Stimulated activated CD8-positive, alpha-beta memory T cell treated with anti-CD3 and anti-CD28 coated beads, Interleukin-12 subunit alpha, Interleukin-12 subunit beta, amount 100 ng/mL, for 24 hours (primary cell): ENCODE data around the gene CNOT4.
"Not testable (repeated sequence)": the region's sequence is repeated elsewhere in the genome, so short reads cannot be mapped to it uniquely, and the experiment has no call there.

ENCODE experiments used
- DNase-seq: peaks from one replicate; pipeline ENCODE4 v3.0.0-alpha.2; 2020; ENCODE audit errors: extremely low read depth

CNOT4 gene

GRCh38 chr7:135459076-135459475, 50.8 kb downstream of the CNOT4 start:
- no peak for DNase-seq

GRCh38 chr7:135454060-135454459, 55.8 kb downstream of the CNOT4 start:
- no peak for DNase-seq

DNA sequence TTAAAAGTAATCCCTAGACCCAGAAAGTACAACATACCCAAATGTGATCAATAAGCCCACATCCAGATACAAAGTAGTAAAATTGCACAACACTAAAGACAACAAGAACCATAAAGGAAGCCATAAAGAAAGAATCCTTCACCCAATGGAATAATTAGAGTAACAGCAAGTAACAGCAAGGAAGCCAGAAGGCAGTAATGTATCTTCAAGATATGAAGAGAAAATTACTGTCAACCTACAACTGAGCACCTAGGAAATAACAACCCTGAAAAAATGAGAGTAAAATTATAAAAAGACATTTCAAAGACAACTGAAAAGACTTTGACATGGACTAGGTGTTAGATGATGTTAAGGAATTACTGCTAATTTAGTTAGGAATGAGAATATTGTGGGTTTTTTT, 60.5 kb downstream of the CNOT4 start:
- DNase-seq, result no peak

DNA sequence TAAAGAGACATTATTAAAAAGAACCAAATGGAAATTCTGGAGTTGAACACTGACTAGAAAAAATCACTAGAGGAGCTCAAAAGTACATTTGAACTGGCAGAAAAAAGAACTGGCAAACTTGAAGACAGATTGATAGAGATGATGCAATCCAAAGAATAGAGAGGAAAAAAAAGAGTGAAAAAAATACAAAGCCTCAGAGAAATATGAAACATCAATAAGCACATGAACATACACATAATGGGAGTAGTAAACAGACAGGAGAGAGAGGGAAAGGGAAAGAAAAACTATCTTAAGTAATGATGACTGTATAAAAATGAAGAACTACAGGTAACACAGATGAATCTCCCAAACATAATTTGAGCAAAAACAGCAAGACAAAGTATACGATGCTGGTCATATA, 61.1 kb downstream of the CNOT4 start:
- no peak for DNase-seq

GRCh38 chr7:135447748-135448147, 62.2 kb downstream of the CNOT4 start:
- no peak for DNase-seq

GRCh38 chr7:135445690-135446089, 64.2 kb downstream of the CNOT4 start:
- no peak for DNase-seq

DNA sequence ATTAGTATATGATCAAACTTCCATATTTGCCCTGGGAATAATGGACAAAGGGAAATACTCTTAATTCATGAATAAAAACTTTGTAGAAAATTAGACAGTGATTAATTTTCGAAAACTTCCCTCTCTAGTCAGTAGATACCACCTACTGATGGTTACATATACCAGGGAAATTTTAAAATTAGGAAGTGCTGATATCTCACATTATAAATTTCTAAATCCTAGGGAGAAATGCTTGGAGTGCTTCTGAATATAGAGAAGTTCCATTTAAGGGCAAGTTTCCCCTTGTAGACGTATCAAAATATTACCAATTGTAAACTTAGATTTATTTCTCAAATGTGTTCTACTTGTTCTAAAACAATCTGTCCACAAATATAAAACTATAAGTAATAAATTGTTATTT, 64.6 kb downstream of the CNOT4 start:
- DNase-seq, result not testable (repeated sequence)

DNA sequence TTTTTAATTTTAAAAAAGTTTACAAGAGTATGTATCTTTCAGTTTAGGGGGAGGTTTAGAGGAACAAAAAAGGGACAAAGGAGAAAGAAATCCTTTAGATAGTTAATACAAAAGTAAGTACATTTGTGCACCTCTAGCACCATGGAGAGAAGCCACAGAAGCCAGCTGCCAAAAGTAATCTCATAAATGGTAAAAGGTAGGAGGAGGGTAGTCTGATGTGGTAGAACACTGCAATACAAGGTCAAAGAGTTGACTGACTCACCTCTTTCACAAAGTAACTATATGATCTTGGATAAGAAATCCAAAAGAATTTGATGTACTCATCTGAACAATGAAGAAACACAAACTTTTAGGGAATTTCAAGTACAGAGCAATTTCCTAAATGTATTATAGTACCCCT, 68.1 kb downstream of the CNOT4 start:
- DNase-seq, result no peak

- no peak for DNase-seq
These were observed 75.9 kb downstream of the CNOT4 start for GRCh38 chr7:135434047-135434446.

DNA sequence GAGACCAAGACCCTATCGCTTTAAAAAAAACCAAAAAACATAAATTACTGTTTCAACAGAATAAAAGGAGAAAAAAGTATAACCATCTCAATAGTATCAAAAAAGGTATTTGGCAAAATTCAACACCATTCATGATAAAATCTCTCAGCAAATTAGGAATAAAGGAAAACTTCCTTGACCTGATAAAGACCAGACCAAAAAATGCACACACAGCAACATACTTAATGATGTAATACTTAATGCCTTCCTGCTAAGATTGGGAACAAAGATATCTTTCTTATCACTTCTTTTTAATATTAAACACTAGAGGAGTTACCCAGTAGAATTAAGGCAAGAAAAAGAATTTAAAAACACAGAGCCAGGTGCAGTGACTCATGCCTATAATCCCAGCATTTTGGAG, 79.3 kb downstream of the CNOT4 start:
- DNase-seq, result no peak

- DNase-seq, result no peak
These were observed 81.0 kb downstream of the CNOT4 start for GRCh38 chr7:135428879-135429278.

DNA sequence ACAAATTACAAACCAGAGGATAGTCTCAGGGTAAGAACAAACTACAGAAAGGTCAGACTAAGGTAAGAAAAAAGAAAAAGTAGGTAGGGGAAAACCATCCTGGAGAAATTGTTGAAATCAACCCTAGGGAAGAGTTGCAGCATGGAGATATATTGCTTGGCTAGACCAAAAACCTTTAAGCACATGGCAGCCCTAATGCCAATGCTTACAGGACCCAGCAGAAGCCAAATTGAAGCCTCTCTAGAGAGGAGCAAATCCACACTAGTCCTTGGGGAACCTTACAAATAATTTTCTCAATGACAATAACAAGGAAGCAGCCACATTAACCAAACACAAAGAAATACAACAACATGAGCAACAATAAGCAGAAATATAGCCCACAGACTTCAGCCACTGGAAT, 81.9 kb downstream of the CNOT4 start:
- DNase-seq, result no peak

GRCh38 chr7:135427166-135427565, 82.7 kb downstream of the CNOT4 start:
- no peak for DNase-seq

GRCh38 chr7:135425036-135425435, 84.9 kb downstream of the CNOT4 start:
- no peak for DNase-seq

DNA sequence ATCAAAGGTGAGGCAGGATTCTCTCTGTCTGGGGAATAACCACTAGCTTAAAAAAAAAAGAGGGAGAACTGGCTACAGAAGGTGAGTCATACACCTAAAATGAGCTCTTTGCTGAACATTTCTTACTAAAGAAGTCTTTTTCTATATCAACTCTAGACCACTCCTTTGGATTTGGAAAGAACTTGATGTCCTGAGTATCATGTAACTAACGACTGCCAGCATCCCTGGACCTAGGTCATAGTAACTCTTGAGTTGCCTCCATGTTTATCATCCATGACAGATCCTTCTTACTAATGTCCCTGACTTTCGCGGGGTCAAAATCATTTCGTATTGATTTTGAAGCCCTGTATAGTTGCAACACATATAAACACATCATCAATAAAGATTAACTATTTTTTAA, 89.1 kb downstream of the CNOT4 start:
- DNase-seq, result no peak

DNA sequence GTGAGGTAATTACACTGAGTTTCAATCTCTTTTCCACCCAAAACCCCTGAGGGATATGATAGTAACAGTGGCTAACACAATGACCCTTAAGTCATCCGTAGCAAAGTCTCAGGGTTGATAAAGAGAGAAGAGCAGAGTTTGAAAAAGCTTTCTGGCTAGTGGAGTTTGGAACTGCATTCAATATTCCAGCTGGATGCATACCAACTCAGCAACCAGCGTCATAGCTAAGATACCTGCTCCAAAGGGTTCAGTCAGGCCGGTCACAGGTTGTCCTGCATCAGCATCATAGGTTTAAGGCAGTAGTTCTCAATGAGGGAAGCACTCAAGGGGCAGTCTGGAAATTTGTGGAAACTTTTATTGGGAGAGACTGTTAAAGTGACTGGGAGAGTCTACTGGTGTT, 93.5 kb downstream of the CNOT4 start:
- DNase-seq, result no peak

GRCh38 chr7:135414850-135415439, 95.0 kb downstream of the CNOT4 start:
- DNase-seq, result no peak

DNA sequence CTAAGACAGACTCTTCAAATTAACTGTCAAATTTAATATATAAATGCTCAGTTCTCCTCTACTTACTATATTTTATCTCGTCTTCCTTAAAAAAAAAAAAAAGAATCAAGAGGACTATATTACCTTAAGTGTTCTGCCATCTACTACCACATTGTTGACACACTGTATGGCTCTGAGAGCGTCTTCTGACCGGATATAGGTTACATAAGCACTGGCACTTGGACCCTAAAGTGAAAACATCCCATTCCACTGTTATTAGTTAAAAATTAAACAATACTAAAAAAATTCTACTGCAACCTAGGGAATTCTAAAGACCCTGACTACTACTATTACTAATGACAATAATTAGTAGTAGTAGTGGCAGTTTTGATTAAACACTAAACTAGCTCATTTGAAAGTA, 95.7 kb downstream of the CNOT4 start:
- no peak for DNase-seq

- DNase-seq, result no peak
These were observed 98.8 kb downstream of the CNOT4 start for GRCh38 chr7:135411098-135411497.

GRCh38 chr7:135410543-135410942, 99.4 kb downstream of the CNOT4 start:
- DNase-seq, result no peak

- no peak for DNase-seq
These were observed 99.9 kb downstream of the CNOT4 start for GRCh38 chr7:135409845-135410542.

- no peak for DNase-seq
These were observed 102.0 kb downstream of the CNOT4 start for GRCh38 chr7:135407884-135408283.

DNA sequence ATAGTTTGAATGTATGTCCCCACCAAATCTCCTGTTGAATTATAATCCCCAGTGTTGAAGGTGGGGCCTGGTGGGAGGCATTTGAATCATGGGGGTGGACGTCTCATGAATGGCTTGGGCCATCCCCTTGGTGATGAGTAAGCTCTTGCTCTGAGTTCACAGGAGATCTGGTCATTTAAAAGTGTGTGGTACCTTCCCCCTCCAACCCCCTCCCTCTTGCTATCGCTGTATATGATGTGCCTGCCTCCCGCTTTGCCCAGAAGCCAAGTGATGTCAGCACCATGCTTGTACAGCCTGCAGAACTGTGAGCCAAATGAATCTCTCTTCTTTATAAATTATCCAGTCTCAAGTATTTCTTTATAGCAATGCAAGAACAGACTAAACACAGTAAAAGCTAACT, 103.0 kb downstream of the CNOT4 start:
- DNase-seq, result no peak

DNA sequence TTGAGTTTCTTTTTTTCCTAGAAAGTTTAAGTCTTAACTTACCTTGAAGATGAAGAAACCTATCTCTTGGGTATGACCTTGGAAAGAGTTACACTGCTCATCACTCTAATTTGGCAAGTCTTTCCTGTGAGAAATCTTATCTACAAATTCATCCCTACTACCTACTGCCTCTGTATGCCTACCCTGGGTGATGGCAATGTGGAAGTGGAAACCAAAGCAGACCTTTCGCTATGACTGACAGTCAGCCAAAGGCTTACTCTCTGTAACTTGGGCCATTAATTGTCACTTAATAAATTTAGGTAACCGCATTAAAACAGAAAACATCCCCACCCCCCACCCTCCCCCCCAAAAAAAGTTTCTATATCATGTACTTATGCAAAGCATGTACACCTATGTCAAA, 103.9 kb downstream of the CNOT4 start:
- no peak for DNase-seq
